GM21786 (cell line): ENCODE results near the gene MOAP1.
"Not testable (repeated sequence)": the region's sequence is repeated elsewhere in the genome, so short reads cannot be mapped to it uniquely, and the experiment has no call there.

Source experiments
- ATAC-seq: cut with Tn5 transposase; IDR thresholded peaks from one replicate; pipeline ENCODE4 v1.9.1; 2021; ENCODE audit not compliant: unreplicated experiment

The MOAP1 gene

GRCh38 chr14:93184391-93185348, at the start of gene MOAP1, which contains the start of gene LYSET:
MOAP1 (minus strand) TSS chr14:93184897; CDS start chr14:93184242, 655 bp downstream.
LYSET (plus strand) TSS chr14:93185317; CDS start chr14:93185406, 89 bp downstream.
- peak; percentile 80 for ATAC-seq

DNA sequence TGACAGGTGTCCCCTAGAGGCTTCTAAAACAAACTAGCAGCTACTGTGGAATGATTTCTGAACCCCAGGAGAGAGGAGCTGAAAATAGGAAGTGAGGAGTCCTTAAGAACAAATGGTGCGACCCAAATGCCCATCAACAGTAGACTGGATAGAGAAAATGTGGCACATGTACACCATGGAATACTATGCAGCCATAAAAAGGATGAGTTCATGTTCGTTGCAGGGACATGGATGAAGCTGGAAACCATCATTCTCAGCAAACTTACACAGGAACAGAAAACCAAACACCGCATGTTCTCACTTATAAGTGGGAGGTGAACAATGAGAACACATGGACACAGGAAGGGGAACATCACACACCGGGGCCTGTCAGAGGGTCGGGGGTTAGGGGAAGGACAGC, 48.4 kb upstream of the MOAP1 start:
- ATAC-seq, result not testable (repeated sequence)

DNA sequence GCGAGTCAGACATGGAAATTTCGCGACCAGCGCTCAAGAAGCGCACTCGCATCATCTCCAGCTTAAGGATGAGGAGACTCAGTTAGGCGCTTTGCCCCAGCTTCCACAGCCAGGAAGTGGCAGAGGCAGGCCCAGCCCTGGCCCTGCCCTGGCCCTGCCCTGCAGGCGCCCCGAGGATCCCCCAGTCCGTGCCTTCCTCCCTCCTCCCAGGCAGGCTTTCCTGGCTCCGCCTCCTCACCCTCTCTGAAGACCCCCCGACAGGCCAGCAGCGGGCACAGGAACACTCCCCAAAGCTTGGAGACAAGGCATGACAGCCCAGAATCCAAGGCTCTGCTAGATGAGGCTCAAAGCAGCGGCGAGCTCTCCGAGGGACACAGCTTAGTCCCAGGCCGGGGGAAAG, 47.5 kb upstream of the MOAP1 start:
- ATAC-seq, result no peak

- no peak for ATAC-seq
Observed at GRCh38 chr14:93231129-93231979, 46.7 kb upstream of the MOAP1 start.

DNA sequence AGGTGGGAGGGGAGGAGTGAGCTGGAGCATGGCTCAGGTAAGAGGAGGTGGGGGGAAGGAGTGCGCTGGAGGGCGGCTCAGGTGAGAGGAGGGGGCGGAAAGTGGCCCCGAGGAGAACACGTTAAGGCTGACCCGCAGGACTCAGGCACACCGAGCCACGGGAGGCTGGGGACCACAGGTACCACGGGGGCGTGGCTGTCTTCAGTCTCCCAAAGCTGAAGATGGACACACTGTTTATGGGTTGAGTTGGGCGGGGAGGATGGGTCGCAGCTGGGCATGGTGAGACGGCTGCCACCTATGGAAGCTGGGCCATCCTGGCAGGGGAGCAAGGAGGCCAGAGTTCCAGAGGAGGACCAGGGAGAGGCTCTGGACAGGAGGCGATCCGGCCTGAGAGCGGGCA, 45.8 kb upstream of the MOAP1 start:
- ATAC-seq, result no peak

GRCh38 chr14:93228550-93228949, 43.9 kb upstream of the MOAP1 start:
- ATAC-seq, result no peak

DNA sequence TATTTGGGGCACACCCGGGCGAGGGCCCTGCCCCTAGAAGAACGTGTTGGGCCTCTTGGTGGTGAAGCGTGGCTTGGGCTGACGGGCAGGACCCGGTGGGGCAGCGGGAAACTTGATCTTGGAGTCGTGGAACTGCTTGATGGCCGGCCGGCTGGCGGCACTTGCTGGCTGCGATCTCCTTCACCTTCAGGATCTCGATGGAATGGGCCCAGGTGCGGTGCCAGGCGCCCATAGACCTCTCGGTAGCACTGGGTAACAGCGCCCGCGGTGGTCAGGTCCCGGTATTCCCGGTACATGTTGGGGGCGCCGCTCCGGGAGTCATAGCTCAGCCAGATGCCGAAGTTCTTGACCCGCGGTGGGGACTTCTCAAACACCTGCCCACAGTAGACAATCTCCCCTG, 38.9 kb upstream of the MOAP1 start:
- ATAC-seq, result no peak

DNA sequence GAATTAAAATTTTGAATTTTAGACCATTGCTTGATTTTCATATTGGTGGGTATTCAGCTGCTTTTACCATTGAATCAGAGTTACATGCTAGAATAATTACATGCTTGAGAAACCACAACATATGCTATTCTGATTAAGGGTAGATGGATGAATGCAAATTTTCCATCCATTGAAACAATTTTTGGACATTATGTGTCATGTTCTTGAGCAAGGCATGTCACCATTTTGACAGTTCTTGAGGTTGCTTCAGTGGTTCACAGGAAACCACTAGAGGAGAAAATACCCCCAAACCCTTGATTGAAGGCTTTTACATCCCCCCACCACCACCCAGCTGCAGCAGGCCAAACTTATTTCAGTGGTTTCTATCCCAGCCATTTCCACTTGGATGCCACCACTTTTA, 35.8 kb upstream of the MOAP1 start:
- no peak for ATAC-seq

GRCh38 chr14:93219103-93219726, 34.5 kb upstream of the MOAP1 start:
- ATAC-seq, result peak; percentile 71

GRCh38 chr14:93214598-93214997, 29.9 kb upstream of the MOAP1 start:
- no peak for ATAC-seq

DNA sequence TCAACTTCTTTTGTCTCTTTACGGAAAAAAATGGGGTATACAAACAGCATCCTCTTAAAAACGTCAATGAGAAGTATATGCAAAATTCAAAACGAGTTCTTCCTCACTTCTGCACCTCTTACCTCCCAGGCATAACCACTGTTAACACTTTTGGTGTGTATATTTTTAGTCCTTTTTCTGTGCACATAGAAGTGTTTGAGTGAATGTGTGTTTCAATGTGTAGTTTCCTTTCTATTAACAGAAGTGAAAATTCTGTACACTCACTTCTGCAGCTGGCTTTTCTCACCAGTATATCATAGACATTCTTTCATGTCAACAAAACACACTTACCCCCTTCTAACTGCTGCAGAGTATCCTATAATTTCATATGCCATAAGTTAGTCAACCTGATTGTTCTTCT, 27.7 kb upstream of the MOAP1 start:
- ATAC-seq, result peak; percentile 71

DNA sequence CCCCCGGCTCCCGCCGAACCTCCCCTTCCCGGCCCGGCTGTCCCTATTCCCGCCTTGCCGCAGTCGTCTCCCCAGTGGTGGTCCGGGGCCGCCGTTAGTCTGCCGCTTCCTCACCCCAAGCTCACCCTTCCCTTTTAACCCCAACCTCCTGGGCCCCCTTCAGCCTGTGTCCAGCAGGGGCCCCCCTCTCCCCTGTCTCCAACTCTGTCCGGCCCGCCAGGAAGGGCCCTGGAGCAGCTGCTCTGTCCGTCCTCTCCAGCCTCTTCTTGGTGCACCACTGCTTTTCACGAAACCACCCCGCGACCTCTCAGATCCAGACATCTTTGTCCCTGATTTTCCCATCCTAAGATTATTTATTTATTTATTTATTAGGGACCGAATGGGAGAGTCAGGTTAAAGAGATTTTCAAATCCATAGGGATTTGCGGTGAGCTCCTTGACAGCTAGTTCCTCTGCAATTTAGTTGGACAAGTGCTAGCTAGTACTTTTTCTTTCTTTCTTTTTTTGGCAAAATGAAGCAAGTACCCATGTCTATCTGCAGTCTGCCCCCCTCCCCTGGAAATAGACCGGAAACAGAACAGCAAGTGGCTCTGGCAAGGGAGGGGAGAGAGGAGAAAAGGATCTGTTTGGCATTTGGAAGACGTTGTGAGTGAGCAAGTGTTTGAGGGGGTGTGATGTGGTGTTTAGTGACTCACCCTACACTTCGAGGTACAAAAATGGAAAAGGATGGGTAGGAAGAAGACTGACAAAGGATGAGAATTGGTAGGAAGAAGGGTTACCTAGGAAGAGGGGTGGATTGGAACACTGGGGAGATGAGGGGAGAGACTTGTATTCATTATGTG, 23.0 kb upstream of the MOAP1 start:
- ATAC-seq, result peak; percentile 43

- ATAC-seq, result peak; percentile 77
Observed at GRCh38 chr14:93206793-93207467, 22.2 kb upstream of the MOAP1 start, which contains the start of the genes GON7 and UBR7. GON7 (minus strand) TSS chr14:93207065; CDS start chr14:93207037, 28 bp downstream. UBR7 (plus strand) TSS chr14:93207256; CDS start chr14:93207292, 36 bp downstream.

DNA sequence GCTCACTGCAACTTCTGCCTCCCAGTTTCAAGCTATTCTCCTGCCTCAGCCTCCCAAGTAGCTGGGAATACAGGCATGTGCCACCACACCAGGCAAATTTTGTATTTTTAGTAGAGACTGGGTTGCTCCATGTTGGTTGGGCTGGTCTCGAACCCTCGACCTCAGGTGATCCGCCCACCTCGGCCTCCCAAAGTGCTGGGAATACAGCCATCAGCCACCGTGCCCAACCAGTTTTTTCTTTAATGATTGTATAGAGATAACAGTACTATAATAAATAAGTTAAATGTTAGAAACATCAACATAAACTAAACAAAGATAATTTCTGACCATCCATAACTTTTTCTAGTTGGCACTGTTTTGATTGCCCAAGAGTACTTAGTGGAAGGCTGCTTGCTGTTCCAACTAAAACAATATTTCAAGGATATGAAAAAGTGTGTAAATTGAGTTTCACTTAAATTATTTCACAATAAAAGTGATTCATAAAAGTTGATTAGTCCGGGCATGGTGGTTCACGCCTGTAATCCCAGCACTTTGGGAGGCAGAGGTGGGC, 16.5 kb upstream of the MOAP1 start:
- ATAC-seq, result no peak

- ATAC-seq, result no peak
Observed at GRCh38 chr14:93200553-93200952, 15.9 kb upstream of the MOAP1 start.

DNA sequence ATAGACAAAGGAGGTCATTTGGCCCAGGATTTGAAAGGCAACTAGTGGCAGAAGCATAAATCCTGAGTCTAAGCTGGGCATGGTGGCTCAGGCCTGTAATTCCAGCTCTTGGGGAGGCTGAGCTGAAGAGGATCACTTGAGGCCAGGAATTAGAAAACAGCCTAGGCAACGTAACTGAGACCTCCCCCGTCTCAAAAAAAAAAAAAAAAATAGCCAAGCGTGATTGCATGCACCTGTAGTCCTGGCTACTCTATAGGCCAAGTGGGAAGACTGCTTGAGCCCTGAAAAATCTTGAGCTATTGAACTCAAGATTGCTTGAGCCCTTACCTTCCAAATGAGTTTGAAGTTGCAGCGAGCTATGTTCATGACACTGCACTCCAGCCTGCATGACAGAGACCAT, 14.3 kb upstream of the MOAP1 start:
- ATAC-seq, result no peak

DNA sequence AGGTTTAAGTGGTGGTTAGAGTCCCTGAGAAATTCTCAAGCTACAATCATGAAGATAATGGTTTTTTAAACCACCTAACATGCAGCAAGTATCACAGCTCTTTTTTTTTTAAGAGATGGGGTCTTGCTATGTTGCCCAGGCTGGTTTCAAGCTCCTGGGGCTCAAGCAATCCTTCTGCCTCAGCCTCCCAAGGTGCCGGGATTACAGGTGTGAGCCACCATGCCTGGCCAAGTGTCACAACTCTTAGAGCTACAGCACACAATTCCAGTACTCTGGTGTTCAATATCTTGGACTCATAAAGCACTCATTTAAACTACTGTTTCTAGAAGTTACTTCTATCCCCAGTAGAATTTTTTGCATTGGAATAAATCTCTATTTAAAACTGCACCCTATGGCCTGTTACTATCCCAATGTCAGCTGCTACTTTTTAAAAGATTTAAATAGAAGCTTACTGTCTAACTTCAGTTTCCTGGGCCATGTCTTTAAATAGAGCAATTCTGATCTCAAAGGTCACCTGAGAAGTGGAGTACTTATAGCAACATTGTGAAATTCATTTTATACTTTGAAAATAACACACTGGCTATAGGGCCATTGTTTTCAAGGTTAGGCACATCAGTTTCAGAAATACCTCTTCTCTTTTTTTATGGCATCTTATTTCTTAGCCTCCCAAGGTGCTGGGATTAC, 10.8 kb upstream of the MOAP1 start:
- no peak for ATAC-seq

DNA sequence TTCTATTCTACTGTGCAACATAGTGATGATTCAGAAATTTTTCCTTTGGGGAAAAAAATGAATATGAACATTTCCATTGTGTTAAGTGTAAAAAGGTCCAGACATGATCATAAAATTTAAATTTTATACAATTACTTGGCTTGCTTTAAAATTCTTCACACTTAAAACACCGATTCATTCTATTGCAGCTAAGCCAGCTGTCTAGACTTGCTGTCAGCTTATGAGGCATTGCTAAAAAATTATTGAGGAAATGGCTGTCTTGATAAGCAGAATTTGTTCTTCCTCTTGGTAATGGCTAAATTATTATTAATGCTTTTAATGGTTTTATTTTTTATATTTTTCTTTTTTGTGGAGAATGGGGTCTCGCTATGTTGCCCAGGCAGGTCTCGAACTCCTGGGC, 2.3 kb upstream of the MOAP1 start:
- no peak for ATAC-seq

GRCh38 chr14:93186466-93186865, 1.8 kb upstream of the MOAP1 start:
- ATAC-seq, result no peak
